PC-3 (cell line): Measurements from ENCODE around the gene TMED9. TPM values are rescaled to one million over a fixed set of nuclear protein-coding genes. Genes with fewer than 3 reads are reported as not detected.

ENCODE experiments used
- ATAC-seq: fragments of 200-7000 bp; cut with Tn5 transposase; 2 replicates; pipeline ENCODE4 v1.9.1; 2020; ENCODE audit warnings: mild to moderate bottlenecking, moderate library complexity
- BruUV-seq: library from RNA; stranded (reverse); fragments of 400-500 nt; replicated peaks from 2 replicates; lab custom pipeline; 2021; lab: Mats Ljungman, UMichigan
- CTCF ChIA-PET: fragments of 300-600 bp; sonication (Branson Sonifier 250); formaldehyde crosslinking; loops from one replicate; lab custom pipeline; 2022; ENCODE audit warnings: antibody characterized with exemption; lab: Charles Lee
- POLR2A ChIA-PET: fragments of 300-600 bp; sonication (Branson Sonifier 250); formaldehyde crosslinking; loops from one replicate; lab custom pipeline; 2022; ENCODE audit warnings: antibody characterized with exemption; ENCODE audit not compliant: unreplicated experiment; lab: Charles Lee
- DNase-seq: peaks from one replicate; pipeline ENCODE4 v3.0.0-alpha.2; 2015
- H2AFZ ChIP-seq: fragments of 300-600 bp; sonication (generic); 2 replicates; pipeline ENCODE4 v1.6.0; 2016; ENCODE audit warnings: antibody characterized with exemption, low read length
- H3F3A ChIP-seq: fragments of 300-600 bp; sonication (generic); one replicate; pipeline ENCODE4 v1.6.0; 2017; ENCODE audit warnings: antibody characterized with exemption, low read length, control low read depth, mild to moderate bottlenecking; ENCODE audit not compliant: unreplicated experiment
- H3K27ac ChIP-seq: fragments of 300-600 bp; sonication (generic); 2 replicates; pipeline ENCODE4 v1.5.1; 2016; ENCODE audit warnings: mild to moderate bottlenecking, low read length
- H3K27me3 ChIP-seq: fragments of 300-600 bp; sonication (generic); 2 replicates; pipeline ENCODE4 v1.6.1; 2016; ENCODE audit warnings: low read length, mixed read lengths
- H3K36me3 ChIP-seq: fragments of 300-600 bp; sonication (generic); 2 replicates; pipeline ENCODE4 v1.6.1; 2016; ENCODE audit warnings: low read depth, mixed run types, low read length, mixed read lengths
- H3K4me1 ChIP-seq: fragments of 300-600 bp; sonication (generic); 2 replicates; pipeline ENCODE4 v1.5.1; 2016; ENCODE audit warnings: low read length; ENCODE audit not compliant: insufficient read depth
- H3K4me2 ChIP-seq: fragments of 300-600 bp; sonication (generic); 2 replicates; pipeline ENCODE4 v1.6.0; 2016; ENCODE audit warnings: low read length
- H3K4me3 ChIP-seq: fragments of 300-600 bp; sonication (generic); 2 replicates; pipeline ENCODE4 v1.5.1; 2016; ENCODE audit warnings: mild to moderate bottlenecking, low read length, mixed read lengths
- H3K79me2 ChIP-seq: fragments of 300-600 bp; sonication (generic); 2 replicates; pipeline ENCODE4 v1.6.1; 2017; ENCODE audit warnings: low read length, mixed read lengths
- H3K9ac ChIP-seq: fragments of 300-600 bp; sonication (generic); 2 replicates; pipeline ENCODE4 v1.6.0; 2016; ENCODE audit warnings: mild to moderate bottlenecking, low read length
- H3K9me2 ChIP-seq: fragments of 300-600 bp; sonication (generic); replicated peaks from 2 replicates; pipeline ENCODE4 v1.6.1; 2016; ENCODE audit warnings: mixed run types, low read length, mixed read lengths
- H3K9me3 ChIP-seq: fragments of 300-600 bp; sonication (generic); 2 replicates; pipeline ENCODE4 v1.6.1; 2016; ENCODE audit warnings: low read length, mixed read lengths
- H4K20me1 ChIP-seq: fragments of 300-600 bp; sonication (generic); 2 replicates; pipeline ENCODE4 v1.6.1; 2016; ENCODE audit warnings: low read length, mixed read lengths
- CTCF ChIP-seq: fragments of 300-600 bp; sonication (generic); conservative IDR thresholded peaks from 2 replicates; pipeline ENCODE4 v1.5.1; 2017; ENCODE audit warnings: antibody characterized with exemption, low read depth, mild to moderate bottlenecking, low read length
- EZH2 ChIP-seq: fragments of 300-600 bp; sonication (generic); IDR thresholded peaks from one replicate; pipeline ENCODE4 v1.6.1; 2017; ENCODE audit warnings: antibody characterized with exemption, mild to moderate bottlenecking, low read length; ENCODE audit not compliant: unreplicated experiment
- EZH2phosphoT487 ChIP-seq: fragments of 300-600 bp; sonication (generic); IDR thresholded peaks from 2 replicates; pipeline ENCODE4 v1.6.1; 2018; ENCODE audit warnings: mild to moderate bottlenecking, antibody characterized with exemption, low read length, borderline replicate concordance
- intact Hi-C: fragments of 100-400 bp; cut with micrococcal nuclease; formaldehyde crosslinking; loops from 2 replicates; pipeline ENCODE4 v1.9.0; 2023
- total RNA-seq: library from RNA; depleted of rRNA; stranded (reverse); fragments of >200 nt; gene quantifications from 2 replicates; pipeline ENCODE4 v1.2.3, GENCODE V29; 2014

Gene TMED9
- total RNA-seq, 1 experiment from 2014 or later = 217 TPM

GRCh38 chr5:177592905-177593304 is 902 bp downstream of the TMED9 start:
- no TSS peak for BruUV-seq
- Histone ChIP-seq H3K4me2 (peak overlapping the region; percentile 80), H3K4me3 (peak overlapping the region; percentile 90), H3K9ac (peak overlapping the region; percentile 94), H4K20me1 (0 out of 2 replicates have a peak, but pooled peaks cover 7% of the 10 kb centered on the region), H3K9me2 (no peaks in the 10 kb centered on the region), H3K27me3 (peaks cover 4% of the 10 kb centered on the region; the same call in 1 of the 2 replicates), H3K79me2 (peaks cover 21% of the 10 kb centered on the region), H3K9me3 (no peaks in the 10 kb centered on the region), H3K4me1 (peaks cover 14% of the 10 kb centered on the region), H3F3A (no peaks in the 10 kb centered on the region), H3K27ac (no peak overlapping the region), H2AFZ (no peak overlapping the region), H3K36me3 (peaks cover 36% of the 10 kb centered on the region)
- DNase-seq (no peak), ATAC-seq (no peak)
- ChIA-PET POLR2A (interaction anchor here (0.6 kb wide), 1 partner anchor 55 kb away, joined by 5 read pairs; no protein-coding TSS in a partner anchor), CTCF (no interaction called here)
- TF ChIP-seq CTCF = no peak
- TF ChIP-seq EZH2 = no peak
- no peak for TF ChIP-seq EZH2phosphoT487
- intact Hi-C loops = loop anchor here (2.0 kb wide), 1 partner anchor 38 kb away; the partner anchor contains the start of gene FAM193B

GRCh38 chr5:177593511-177593910 is 1.5 kb downstream of the TMED9 start:
- H3K9me2 ChIP-seq = no peaks in the 10 kb centered on the region
- no peak overlapping the region for H3K9ac ChIP-seq
- peaks cover 21% of the 10 kb centered on the region for H3K79me2 ChIP-seq
- no peak for ATAC-seq
- TF ChIP-seq EZH2phosphoT487 (no peak), CTCF (no peak), EZH2 (no peak)
- peaks cover 36% of the 10 kb centered on the region for H3K36me3 ChIP-seq
- H3K27me3 ChIP-seq = peaks cover 4% of the 10 kb centered on the region; the same call in 1 of the 2 replicates
- DNase-seq = no peak
- H3K9me3 ChIP-seq = no peaks in the 10 kb centered on the region
- POLR2A ChIA-PET = no interaction called here
- CTCF ChIA-PET = no interaction called here
- H3K4me2 ChIP-seq = peak overlapping the region; percentile 80
- peak overlapping the region; percentile 90 for H3K4me3 ChIP-seq
- H3K27ac ChIP-seq = no peak overlapping the region
- H3K4me1 ChIP-seq = peaks cover 14% of the 10 kb centered on the region
- no peak overlapping the region for H2AFZ ChIP-seq
- no TSS peak for BruUV-seq
- intact Hi-C loops = loop anchor here (2.0 kb wide), 1 partner anchor 39 kb away; the partner anchor contains the start of gene FAM193B
- H3F3A ChIP-seq = no peaks in the 10 kb centered on the region
- H4K20me1 ChIP-seq = 0 out of 2 replicates have a peak, but pooled peaks cover 7% of the 10 kb centered on the region

GRCh38 chr5:177594071-177594470 is 2.1 kb downstream of the TMED9 start:
- no peak overlapping the region for H3K9ac ChIP-seq
- CTCF ChIA-PET = no interaction called here
- no peak for TF ChIP-seq EZH2phosphoT487

More at GRCh38 chr5:177594071-177594470, 2.1 kb downstream of the TMED9 start:
- Histone ChIP-seq H3K4me2 (no peak overlapping the region), H3K27me3 (peaks cover 4% of the 10 kb centered on the region; the same call in 1 of the 2 replicates), H3K4me3 (no peak overlapping the region), H3K27ac (no peak overlapping the region), H3K79me2 (peaks cover 21% of the 10 kb centered on the region), H3K9me3 (no peaks in the 10 kb centered on the region), H3K4me1 (peaks cover 16% of the 10 kb centered on the region), H2AFZ (no peak overlapping the region), H3F3A (no peaks in the 10 kb centered on the region), H3K9me2 (no peaks in the 10 kb centered on the region), H3K36me3 (peaks cover 36% of the 10 kb centered on the region), H4K20me1 (0 out of 2 replicates have a peak, but pooled peaks cover 7% of the 10 kb centered on the region)
- POLR2A ChIA-PET = no interaction called here
- no TSS peak for BruUV-seq
- intact Hi-C loops = no loop called here
- DNase-seq (no peak), ATAC-seq (no peak)
